B cell (primary cell): Measurements from ENCODE around the gene OR10Z1. TPM values are rescaled to one million over a fixed set of nuclear protein-coding genes. Genes with fewer than 3 reads are reported as not detected.

ENCODE experiments used
- ATAC-seq: fragments of 200-7000 bp; cut with Tn5 transposase; one replicate; pipeline ENCODE4 v1.10.0; 2021; ENCODE audit warnings: low read depth, mild to moderate bottlenecking, moderate number of reproducible peaks, moderate library complexity
- CTCF ChIA-PET: fragments of 350-600 bp; sonication (Branson Sonifier 250); formaldehyde crosslinking; loops from one replicate; lab custom pipeline; 2021; ENCODE audit warnings: antibody characterized with exemption, inconsistent platforms; lab: Charles Lee
- POLR2A ChIA-PET: fragments of 350-600 bp; sonication (Branson Sonifier 250); formaldehyde crosslinking; loops from one replicate; lab custom pipeline; 2021; ENCODE audit warnings: antibody characterized with exemption; lab: Charles Lee
- DNase-seq: peaks from one replicate; pipeline ENCODE4 v3.0.0; 2013
- H2AFZ ChIP-seq: 2 replicates; pipeline ENCODE4 v1.6.1; 2012; ENCODE audit warnings: mild to moderate bottlenecking, low read depth, low read length; ENCODE audit not compliant: insufficient read depth, poor library complexity, severe bottlenecking
- H3K27ac ChIP-seq, 2 donors: 1 replicate in 1 of 2; 2 replicates in 1 of 2; pipeline ENCODE4 v1.5.1; 2012 to 2013; ENCODE audit warnings: low read length in 2 of 2, mild to moderate bottlenecking in 2 of 2, moderate library complexity in 1 of 2
- H3K27me3 ChIP-seq, 4 experiments: fragments of 200-600 bp in 1 of 4; sonication (generic) in 1 of 4; replicated peaks in 1 of 4; 1 replicate in 2 of 4; 2 replicates in 2 of 4; pipeline versions ENCODE4 v1.6.1 to v1.7.0; 2013 to 2016; ENCODE audit warnings: low read length in 3 of 4, mild to moderate bottlenecking in 2 of 4, mixed read lengths in 1 of 4, moderate library complexity in 1 of 4; ENCODE audit not compliant: insufficient read depth in 4 of 4, control insufficient read depth in 3 of 4; ENCODE audit errors: control extremely low read depth in 1 of 4
- H3K36me3 ChIP-seq, 2 experiments: replicated peaks in 1 of 2; 1 replicate in 1 of 2; 2 replicates in 1 of 2; pipeline versions ENCODE4 v1.6.1 to v1.7.1; 2013; ENCODE audit warnings: low read length in 1 of 2; ENCODE audit not compliant: insufficient read depth in 2 of 2, control insufficient read depth in 1 of 2; ENCODE audit errors: control extremely low read depth in 1 of 2, extremely low read depth in 1 of 2
- H3K4me1 ChIP-seq, 2 donors: fragments of 200-600 bp in 1 of 2; sonication (generic) in 1 of 2; 1 replicate in 1 of 2; 2 replicates in 1 of 2; pipeline versions ENCODE4 v1.5.1 to v1.6.1; 2013 to 2017; ENCODE audit warnings: low read length in 2 of 2; ENCODE audit not compliant: control insufficient read depth in 2 of 2, insufficient read depth in 2 of 2
- H3K4me2 ChIP-seq: replicated peaks from 2 replicates; pipeline ENCODE3; 2012; ENCODE audit warnings: mild to moderate bottlenecking, low read depth, low read length; ENCODE audit not compliant: poor library complexity, severe bottlenecking
- H3K4me3 ChIP-seq, 5 experiments: fragments of 200-600 bp in 1 of 5; sonication (generic) in 1 of 5; 1 replicate in 3 of 5; 2 replicates in 2 of 5; pipeline versions ENCODE4 v1.5.1 to v1.7.0; 2011 to 2016; ENCODE audit warnings: low read length in 4 of 5, mild to moderate bottlenecking in 4 of 5, low read depth in 2 of 5, control low read depth in 1 of 5, moderate library complexity in 1 of 5; ENCODE audit not compliant: insufficient read depth in 1 of 5; ENCODE audit errors: control extremely low read depth in 1 of 5, extremely low read depth in 1 of 5
- H3K79me2 ChIP-seq: fragments of 200-600 bp; sonication (generic); one replicate; pipeline ENCODE4 v1.6.0; 2016; ENCODE audit warnings: low read length; ENCODE audit not compliant: control insufficient read depth, insufficient read depth
- H3K9ac ChIP-seq: fragments of 200-600 bp; sonication (generic); 2 replicates; pipeline ENCODE4 v1.6.1; 2017; ENCODE audit warnings: mild to moderate bottlenecking, low read length, moderate library complexity
- H3K9me3 ChIP-seq, 3 donors: one replicate each; pipeline versions ENCODE4 v1.6.1 to v1.7.1; 2013; ENCODE audit warnings: low read length in 2 of 3; ENCODE audit not compliant: control insufficient read depth in 2 of 3, insufficient read depth in 1 of 3; ENCODE audit errors: control extremely low read depth in 1 of 3
- H4K20me1 ChIP-seq: 2 replicates; pipeline ENCODE4 v1.6.0; 2012; ENCODE audit warnings: mild to moderate bottlenecking, low read length; ENCODE audit not compliant: insufficient read depth, control insufficient read depth, poor library complexity, severe bottlenecking
- H3K27ac Mint-ChIP-seq: one replicate; pipeline ENCODE4 v1.8.0; 2021; ENCODE audit warnings: mixed read lengths
- H3K27me3 Mint-ChIP-seq: one replicate; pipeline ENCODE4 v1.8.0; 2021; ENCODE audit warnings: mixed read lengths
- H3K4me1 Mint-ChIP-seq: one replicate; pipeline ENCODE4 v1.8.0; 2021; ENCODE audit warnings: mixed read lengths
- H3K4me3 Mint-ChIP-seq: one replicate; pipeline ENCODE4 v1.8.0; 2021; ENCODE audit warnings: mixed read lengths
- H3K9me3 Mint-ChIP-seq: one replicate; pipeline ENCODE4 v1.8.0; 2022; ENCODE audit warnings: mixed read lengths; ENCODE audit not compliant: insufficient read depth
- EZH2 ChIP-seq: IDR thresholded peaks from 2 replicates; pipeline ENCODE4 v1.6.1; 2012; ENCODE audit warnings: borderline replicate concordance, low read depth, mild to moderate bottlenecking, moderate library complexity, low read length; ENCODE audit not compliant: insufficient read depth, poor library complexity, severe bottlenecking
- WGBS: methylation state at CpG from one replicate; pipeline ENCODE4 v1.1.5; 2013; ENCODE audit warnings: missing lambda C conversion rate; ENCODE audit not compliant: insufficient coverage; 5-methylcytosine and 5-hydroxymethylcytosine counted together
- intact Hi-C: fragments of 100-400 bp; cut with micrococcal nuclease; formaldehyde crosslinking; loops from one replicate; pipeline ENCODE4 v1.10.0; 2022
- polyA plus RNA-seq: library from polyadenylated mRNA; depleted of rRNA; stranded (reverse); fragments of >200 nt; gene quantifications from 2 replicates; pipeline ENCODE4 v1.2.3, GENCODE V29; 2012
- total RNA-seq, 2 donors: library from RNA; stranded (reverse); fragments of 120-200 nt in 1 of 2; gene quantifications; 1 replicate in 1 of 2; 2 replicates in 1 of 2; pipeline versions ENCODE4 v1.2.3 to v1.2.4, GENCODE V29; 2013 to 2022
- TF ChIP-seq, protein P1 (sequence below): fragments of 200-600 bp; IDR thresholded peaks from one replicate; pipeline ENCODE4 v1.8.0; 2022; ENCODE audit warnings: antibody characterized with exemption, mild to moderate bottlenecking

Gene OR10Z1
- total and polyA plus RNA-seq, 2 donors (not counting 1 experiment from before 2014, with no cell fraction given) = not detected

DNA sequence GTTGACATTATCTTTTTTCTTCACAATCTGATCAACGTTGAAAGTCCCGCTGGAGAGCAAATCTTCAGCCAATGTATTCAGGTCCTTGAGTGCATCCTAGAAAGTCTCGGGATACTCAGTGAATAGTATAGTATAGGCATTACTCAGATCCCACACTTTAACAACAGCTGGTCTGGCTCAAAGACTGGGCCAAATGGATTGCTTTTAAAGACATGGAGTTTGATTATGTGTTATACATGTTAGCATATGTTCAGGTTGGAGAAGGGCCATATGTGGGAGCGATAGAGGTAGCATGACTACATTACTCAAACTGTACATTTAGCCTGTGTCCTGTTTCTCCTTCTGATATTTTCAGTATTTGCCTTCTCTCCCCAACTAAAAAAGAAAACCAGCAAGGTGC is 33.1 kb downstream of the OR10Z1 start:
- H3K27ac ChIP-seq = no peak overlapping the region
- H3K27me3 Mint-ChIP-seq = peaks cover 3% of the 10 kb centered on the region

DNA sequence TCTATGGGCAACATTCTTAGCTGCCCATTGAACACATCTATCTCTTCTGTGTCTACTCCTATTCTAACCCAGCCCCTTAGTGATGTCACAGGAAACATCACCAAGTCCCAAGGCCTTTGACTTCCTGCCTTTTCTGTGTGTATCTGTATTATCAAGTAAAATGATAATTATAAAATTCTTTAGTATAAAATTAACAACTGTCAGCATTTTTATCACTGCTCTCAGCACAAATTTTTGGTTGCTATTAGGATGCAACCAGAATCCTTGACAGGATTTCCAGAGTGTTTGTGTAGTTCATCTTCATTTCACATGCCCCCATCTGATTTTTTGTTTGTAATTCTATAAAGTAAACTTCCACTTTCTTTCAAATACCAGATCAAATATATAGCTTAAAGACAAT is 33.8 kb downstream of the OR10Z1 start:
- ChIA-PET CTCF (no interaction called here), POLR2A (no interaction called here)
- no peaks in the 10 kb centered on the region for H3K36me3 ChIP-seq
- H3K27me3 ChIP-seq = no peaks in the 10 kb centered on the region
- no peak for ATAC-seq
- H4K20me1 ChIP-seq = no peaks in the 10 kb centered on the region
- H3K27ac ChIP-seq = no peak overlapping the region
- H3K27me3 Mint-ChIP-seq = peaks cover 3% of the 10 kb centered on the region
- H3K4me3 ChIP-seq = no peak overlapping the region
- TF ChIP-seq, protein P1, sequence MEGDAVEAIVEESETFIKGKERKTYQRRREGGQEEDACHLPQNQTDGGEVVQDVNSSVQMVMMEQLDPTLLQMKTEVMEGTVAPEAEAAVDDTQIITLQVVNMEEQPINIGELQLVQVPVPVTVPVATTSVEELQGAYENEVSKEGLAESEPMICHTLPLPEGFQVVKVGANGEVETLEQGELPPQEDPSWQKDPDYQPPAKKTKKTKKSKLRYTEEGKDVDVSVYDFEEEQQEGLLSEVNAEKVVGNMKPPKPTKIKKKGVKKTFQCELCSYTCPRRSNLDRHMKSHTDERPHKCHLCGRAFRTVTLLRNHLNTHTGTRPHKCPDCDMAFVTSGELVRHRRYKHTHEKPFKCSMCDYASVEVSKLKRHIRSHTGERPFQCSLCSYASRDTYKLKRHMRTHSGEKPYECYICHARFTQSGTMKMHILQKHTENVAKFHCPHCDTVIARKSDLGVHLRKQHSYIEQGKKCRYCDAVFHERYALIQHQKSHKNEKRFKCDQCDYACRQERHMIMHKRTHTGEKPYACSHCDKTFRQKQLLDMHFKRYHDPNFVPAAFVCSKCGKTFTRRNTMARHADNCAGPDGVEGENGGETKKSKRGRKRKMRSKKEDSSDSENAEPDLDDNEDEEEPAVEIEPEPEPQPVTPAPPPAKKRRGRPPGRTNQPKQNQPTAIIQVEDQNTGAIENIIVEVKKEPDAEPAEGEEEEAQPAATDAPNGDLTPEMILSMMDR = no peak
- TF ChIP-seq EZH2 = no peak
- H3K4me3 Mint-ChIP-seq = no peak overlapping the region
- H3K9me3 ChIP-seq = no peaks in the 10 kb centered on the region
- no peak for DNase-seq
- H2AFZ ChIP-seq = no peak overlapping the region
- H3K4me2 ChIP-seq = no peak overlapping the region
- no peaks in the 10 kb centered on the region for H3K4me1 ChIP-seq
- no peaks in the 10 kb centered on the region for H3K9me3 Mint-ChIP-seq
- no peaks in the 10 kb centered on the region for H3K79me2 ChIP-seq
- no peak overlapping the region for H3K9ac ChIP-seq
- intact Hi-C loops = no loop called here
- no peaks in the 10 kb centered on the region for H3K4me1 Mint-ChIP-seq
- no peak overlapping the region for H3K27ac Mint-ChIP-seq

More for the DNA sequence above, 33.1 kb downstream of the OR10Z1 start:
- no peak overlapping the region for H3K4me3 ChIP-seq
- no peaks in the 10 kb centered on the region for H3K36me3 ChIP-seq
- Mint-ChIP-seq H3K4me3 (no peak overlapping the region), H3K27ac (no peak overlapping the region), H3K9me3 (no peaks in the 10 kb centered on the region), H3K4me1 (no peaks in the 10 kb centered on the region)
- no peak overlapping the region for H3K9ac ChIP-seq
- intact Hi-C loops = no loop called here
- ChIA-PET POLR2A (no interaction called here), CTCF (no interaction called here)
- ATAC-seq (no peak), DNase-seq (no peak)
- H2AFZ ChIP-seq = no peak overlapping the region
- no peak overlapping the region for H3K4me2 ChIP-seq
- no peaks in the 10 kb centered on the region for H3K9me3 ChIP-seq
- no peaks in the 10 kb centered on the region for H4K20me1 ChIP-seq
- no peaks in the 10 kb centered on the region for H3K4me1 ChIP-seq
- no peaks in the 10 kb centered on the region for H3K27me3 ChIP-seq
- TF ChIP-seq EZH2 = no peak
- TF ChIP-seq, protein P1 = no peak
- WGBS = no CpG with 5 or more reads among the region's 4 CpGs
- H3K79me2 ChIP-seq = no peaks in the 10 kb centered on the region
